IMR-90 (cell line): ENCODE results near the gene VSIG10L2. TPM values are rescaled to one million over a fixed set of nuclear protein-coding genes. Genes with fewer than 3 reads are reported as not detected.

ENCODE experiments used
- ATAC-seq: fragments of 200-7000 bp; cut with Tn5 transposase; 2 replicates; pipeline ENCODE4 v1.9.1; 2020; ENCODE audit warnings: low read depth, mild to moderate bottlenecking, moderate library complexity
- BruUV-seq: library from RNA; stranded (reverse); fragments of 400-500 nt; replicated peaks from 2 replicates; lab custom pipeline; 2021; lab: Mats Ljungman, UMichigan
- CTCF ChIA-PET: fragments of 300-600 bp; formaldehyde crosslinking; extraction: SDS; loops from one replicate; lab custom pipeline; 2021; ENCODE audit warnings: antibody characterized with exemption; lab: Yijun Ruan, JAX
- POLR2A ChIA-PET: fragments of 300-600 bp; sonication (Branson Sonifier 250); formaldehyde crosslinking; loops from one replicate; lab custom pipeline; 2022; ENCODE audit warnings: antibody characterized with exemption; ENCODE audit not compliant: unreplicated experiment; lab: Charles Lee
- DNase-seq: peaks from one replicate; pipeline ENCODE4 v3.0.0; 2013
- H2AFZ ChIP-seq: replicated peaks from 2 replicates; pipeline ENCODE3; 2013; ENCODE audit warnings: low read length, mild to moderate bottlenecking; ENCODE audit not compliant: poor library complexity
- H2AK5ac ChIP-seq: 2 replicates; pipeline ENCODE4 v1.6.1; 2013; ENCODE audit warnings: low read depth, low read length, inconsistent platforms
- H2AK9ac ChIP-seq: replicated peaks from 2 replicates; pipeline ENCODE3; 2013; ENCODE audit warnings: mild to moderate bottlenecking, low read depth, low read length, moderate library complexity; ENCODE audit not compliant: poor library complexity
- H2BK120ac ChIP-seq: 2 replicates; pipeline ENCODE4 v1.6.1; 2013; ENCODE audit warnings: low read depth, low read length, inconsistent platforms
- H2BK15ac ChIP-seq: 3 replicates; pipeline ENCODE4 v1.6.1; 2013; ENCODE audit warnings: low read depth, low read length, inconsistent platforms
- H2BK20ac ChIP-seq: 2 replicates; pipeline ENCODE4 v1.6.1; 2013; ENCODE audit warnings: low read depth, mild to moderate bottlenecking, inconsistent platforms, low read length, moderate library complexity
- H2BK5ac ChIP-seq: 2 replicates; pipeline ENCODE4 v1.6.1; 2013; ENCODE audit warnings: mild to moderate bottlenecking, low read depth, low read length, inconsistent platforms; ENCODE audit not compliant: poor library complexity, severe bottlenecking
- H3K14ac ChIP-seq: replicated peaks from 2 replicates; pipeline ENCODE4 v1.6.1; 2013; ENCODE audit warnings: low read depth, low read length, inconsistent platforms
- H3K18ac ChIP-seq: 2 replicates; pipeline ENCODE4 v1.6.1; 2013; ENCODE audit warnings: low read depth, low read length, control low read depth
- H3K23ac ChIP-seq: 2 replicates; pipeline ENCODE4 v1.6.1; 2013; ENCODE audit warnings: low read depth, low read length, inconsistent platforms
- H3K27ac ChIP-seq: 2 replicates; pipeline ENCODE4 v1.5.1; 2013; ENCODE audit warnings: mild to moderate bottlenecking, control low read depth, low read length; ENCODE audit not compliant: insufficient read depth
- H3K27me3 ChIP-seq: 2 replicates; pipeline ENCODE4 v1.6.1; 2013; ENCODE audit warnings: low read length; ENCODE audit not compliant: control insufficient read depth, insufficient read depth
- H3K36me3 ChIP-seq: 2 replicates; pipeline ENCODE4 v1.6.1; 2013; ENCODE audit warnings: low read length, mixed read lengths; ENCODE audit not compliant: control insufficient read depth, insufficient read depth
- H3K4ac ChIP-seq: 2 replicates; pipeline ENCODE4 v1.6.1; 2013; ENCODE audit warnings: low read depth, low read length, inconsistent platforms
- H3K4me1 ChIP-seq: 2 replicates; pipeline ENCODE4 v1.6.1; 2013; ENCODE audit warnings: low read length, mixed read lengths; ENCODE audit not compliant: control insufficient read depth, insufficient read depth
- H3K4me2 ChIP-seq: 2 replicates; pipeline ENCODE4 v1.6.1; 2013; ENCODE audit warnings: low read depth, mild to moderate bottlenecking, control low read depth, low read length, moderate library complexity
- H3K4me3 ChIP-seq: 2 replicates; pipeline ENCODE4 v1.5.1; 2013; ENCODE audit warnings: low read depth, mild to moderate bottlenecking, control low read depth, low read length, moderate library complexity; ENCODE audit not compliant: insufficient read depth
- H3K56ac ChIP-seq: 2 replicates; pipeline ENCODE4 v1.6.1; 2013; ENCODE audit warnings: low read length, inconsistent platforms; ENCODE audit not compliant: insufficient read depth; ENCODE audit errors: extremely low read depth
- H3K79me1 ChIP-seq, 2 experiments: 2 replicates each; pipeline ENCODE4 v1.6.1; 2013; ENCODE audit warnings: low read length in 2 of 2, inconsistent platforms in 1 of 2, low read depth in 1 of 2
- H3K9ac ChIP-seq: 2 replicates; pipeline ENCODE4 v1.6.1; 2013; ENCODE audit warnings: low read depth, low read length, control low read depth
- H3K9me1 ChIP-seq: 2 replicates; pipeline ENCODE4 v1.6.1; 2013; ENCODE audit warnings: low read length, inconsistent platforms; ENCODE audit not compliant: insufficient read depth
- H3K9me3 ChIP-seq: 2 replicates; pipeline ENCODE4 v1.6.1; 2013; ENCODE audit warnings: low read length; ENCODE audit not compliant: control insufficient read depth, insufficient read depth
- H4K20me1 ChIP-seq: 2 replicates; pipeline ENCODE4 v1.6.1; 2013; ENCODE audit warnings: low read length, inconsistent platforms; ENCODE audit not compliant: insufficient read depth
- H4K5ac ChIP-seq: 2 replicates; pipeline ENCODE4 v1.6.1; 2013; ENCODE audit warnings: mild to moderate bottlenecking, low read depth, low read length, control low read depth
- H4K8ac ChIP-seq, 2 experiments: 2 replicates each; pipeline ENCODE4 v1.6.1; 2013; ENCODE audit warnings: low read depth in 2 of 2, low read length in 2 of 2, control low read depth in 1 of 2, inconsistent platforms in 1 of 2
- H4K91ac ChIP-seq: 2 replicates; pipeline ENCODE4 v1.6.1; 2013; ENCODE audit warnings: low read depth, low read length, inconsistent platforms; ENCODE audit not compliant: insufficient read depth
- CEBPB ChIP-seq: IDR thresholded peaks from 2 replicates; pipeline ENCODE4 v1.6.1; 2012; ENCODE audit warnings: low read depth, low read length, improper control_type of control experiment
- WGBS, 2 experiments: methylation state at CpG; one replicate each; pipeline versions ENCODE4 v1.1.5 to v1.1.7; 2013; ENCODE audit warnings: missing lambda C conversion rate in 2 of 2; ENCODE audit not compliant: insufficient read length in 1 of 2; ENCODE audit errors: extremely low coverage in 2 of 2; 5-methylcytosine and 5-hydroxymethylcytosine counted together
- dilution Hi-C: fragments of 300-500 bp; cut with HindIII; formaldehyde crosslinking; loops from one replicate; pipeline ENCODE4 v1.14.3; 2018; ENCODE audit warnings: low sequenced_read_pairs; ENCODE audit not compliant: unreplicated experiment
- in situ Hi-C: fragments of 300-500 bp; cut with MboI; formaldehyde crosslinking; loops from 3 replicates; pipeline ENCODE4 v1.14.3; 2019; ENCODE audit warnings: low sequenced_read_pairs, inconsistent platforms, mixed read lengths
- intact Hi-C: fragments of 100-400 bp; cut with micrococcal nuclease; formaldehyde crosslinking; loops from 2 replicates; pipeline ENCODE4 v1.10.0; 2022
- polyA plus RNA-seq, 3 experiments: library from polyadenylated mRNA; depleted of rRNA; stranded (reverse); fragments of >200 nt; gene quantifications; 2 replicates each; pipeline ENCODE4 v1.2.3, GENCODE V29; 2012; ENCODE audit warnings: low replicate concordance in 1 of 3
- total RNA-seq: library from RNA; depleted of rRNA; stranded (reverse); fragments of >200 nt; gene quantifications from 2 replicates; pipeline ENCODE4 v1.2.3, GENCODE V29; 2012

The VSIG10L2 gene
- total and polyA plus RNA-seq, 2 of the 4 experiments (the other 2 are of a cell fraction), result under 0.01 TPM; not detected in 1

- Histone ChIP-seq H2AK5ac (no peak overlapping the region), H4K5ac (no peak overlapping the region), H3K4me2 (no peak overlapping the region), H2BK20ac (no peak overlapping the region), H3K4ac (no peak overlapping the region), H2BK5ac (no peak overlapping the region), H2AK9ac (no peak overlapping the region), H3K36me3 (no peaks in the 10 kb centered on the region), H3K14ac (no peak overlapping the region), H3K27ac (no peak overlapping the region), H3K18ac (no peak overlapping the region), H4K91ac (no peak overlapping the region), H3K9me3 (no peaks in the 10 kb centered on the region), H3K9ac (no peak overlapping the region), H3K4me3 (no peak overlapping the region), H4K20me1 (no peaks in the 10 kb centered on the region), H2BK120ac (no peak overlapping the region), H2BK15ac (no peak overlapping the region), H3K79me1 (no peaks in the 10 kb centered on the region), H3K27me3 (peaks cover 33% of the 10 kb centered on the region), H4K8ac (no peak overlapping the region), H3K4me1 (no peaks in the 10 kb centered on the region; the same call in 1 of the 2 replicates), H3K56ac (no peak overlapping the region), H3K9me1 (no peaks in the 10 kb centered on the region), H3K23ac (no peak overlapping the region), H2AFZ (no peak overlapping the region)
- POLR2A ChIA-PET, result no interaction called here
- in situ Hi-C loops, result no loop called here
- dilution Hi-C loops, result no loop called here
- intact Hi-C loops, result no loop called here
- DNase-seq (no peak), ATAC-seq (no peak)
- 62% methylated on average over 3 of the region's 12 CpGs; no CpG with 5 or more reads in 1 of the 2 experiments for WGBS, 2 experiments
- BruUV-seq, result no TSS peak
- CTCF ChIA-PET, result interaction anchor here (1.2 kb wide), 1 partner anchor 9 kb away, joined by 3 read pairs; no protein-coding TSS in a partner anchor
- TF ChIP-seq CEBPB, result no peak
These were observed 12.6 kb upstream of the VSIG10L2 start for GRCh38 chr11:125933030-125933813.
